ENCODE data around the gene COL27A1.

Gene COL27A1

DNA sequence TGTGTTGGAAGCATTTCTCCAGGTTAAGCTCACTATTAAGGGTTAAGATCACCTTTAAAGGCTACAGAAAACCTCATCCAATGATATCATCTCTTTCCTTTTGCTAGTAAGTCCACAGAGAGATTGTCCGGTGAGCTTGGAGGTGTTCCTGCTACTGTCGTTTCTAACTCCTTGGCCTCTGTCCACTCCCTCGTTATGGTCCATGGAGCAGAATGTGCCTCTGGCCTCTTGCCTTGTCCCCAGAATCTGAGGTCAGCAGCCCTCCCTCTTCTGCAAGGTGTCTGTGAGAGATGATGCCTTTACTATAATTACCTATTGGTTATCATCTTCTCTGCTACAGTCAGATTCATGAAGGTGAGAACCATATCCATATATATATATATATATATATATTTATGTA, 189.4 kb downstream of the COL27A1 start:
- WGBS, 2 donors (ENCODE audit: extremely low coverage in 2 of 2, insufficient read length in 2 of 2, insufficient replicate concordance in 1 of 2), result no CpG with 5 or more reads among the region's 3 CpGs
- no peak for DNase-seq (ENCODE audit: low spot score)
- peaks cover 27 to 84% of the 10 kb centered on the region in 2 donors for H3K36me3 ChIP-seq (replicated peaks in 1 of 2; ENCODE audit: control insufficient read depth in 2 of 2, insufficient read depth in 2 of 2, low read length in 2 of 2)

DNA sequence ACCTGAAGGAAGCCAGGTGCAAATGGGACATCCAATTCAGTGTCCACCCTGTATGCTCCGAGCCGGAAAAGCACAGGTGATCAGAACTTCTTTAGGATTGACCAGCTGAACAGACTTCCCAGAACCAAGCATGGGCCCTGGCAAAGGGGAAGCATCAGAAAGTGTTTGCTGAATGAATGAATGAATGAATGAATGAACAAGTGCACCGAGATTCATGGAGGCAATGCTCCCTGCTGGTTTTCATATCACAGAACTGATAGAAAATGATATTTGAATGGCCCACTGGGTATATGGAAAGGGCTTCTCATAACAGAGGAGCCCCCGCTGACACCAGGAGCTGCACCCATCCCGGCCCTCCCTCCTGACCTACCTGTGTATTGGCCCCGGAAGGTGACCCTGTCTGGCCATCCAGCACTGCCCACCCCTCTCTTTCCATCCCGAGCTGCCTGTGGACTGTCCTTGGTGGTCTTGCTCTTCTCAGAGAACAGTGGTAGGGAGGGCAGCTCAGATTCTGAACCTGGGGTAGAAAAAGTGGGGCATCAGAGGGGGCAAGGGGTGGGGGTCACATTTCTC, 190.2 kb downstream of the COL27A1 start:
- Histone ChIP-seq H3K4me3 (ENCODE audit: low read length in 2 of 2) (no peak overlapping the region), H3K4me1 (ENCODE audit: control insufficient read depth in 2 of 2, insufficient read depth in 1 of 2, low read depth in 1 of 2, low read length in 2 of 2) (peaks cover 9 to 18% of the 10 kb centered on the region in 2 donors), H2AFZ (ENCODE audit: low read length) (no peak overlapping the region), H3K14ac (ENCODE audit: low read length) (no peak overlapping the region), H3K79me1 (ENCODE audit: low read depth, low read length) (no peaks in the 10 kb centered on the region), H3K18ac (ENCODE audit: low read length) (no peak overlapping the region), H2BK120ac (ENCODE audit: low read depth, low read length) (no peak overlapping the region), H2BK5ac (ENCODE audit: low read length) (no peak overlapping the region), H2AK5ac (ENCODE audit: low read depth, low read length) (no peak overlapping the region), H3K4ac (ENCODE audit: low read length) (no peak overlapping the region), H2BK12ac (ENCODE audit: low read length) (no peak overlapping the region), H3K27me3 (ENCODE audit: control insufficient read depth in 3 of 3, insufficient read depth in 3 of 3, low read depth in 1 of 3, low read length in 3 of 3) (no peaks in the 10 kb centered on the region), H4K8ac (ENCODE audit: low read depth, low read length) (no peak overlapping the region), H3K9ac (ENCODE audit: low read depth, low read length, poor library complexity) (no peak overlapping the region), H4K91ac (ENCODE audit: low read depth, low read length, poor library complexity) (no peak overlapping the region), H3K36me3 (replicated peaks in 1 of 2; ENCODE audit: control insufficient read depth in 2 of 2, insufficient read depth in 2 of 2, low read length in 2 of 2) (peaks cover 24 to 85% of the 10 kb centered on the region in 2 donors), H3K27ac (replicated peaks; ENCODE audit: low read length) (no peak overlapping the region), H2BK15ac (ENCODE audit: low read length) (no peak overlapping the region), H3K9me3 (replicated peaks in 1 of 2; ENCODE audit: control insufficient read depth in 2 of 2, insufficient read depth in 1 of 2, low read depth in 1 of 2, low read length in 2 of 2) (no peaks in the 10 kb centered on the region), H3K4me2 (ENCODE audit: insufficient read depth, low read length, poor library complexity, severe bottlenecking) (no peak overlapping the region), H3K23ac (ENCODE audit: low read depth, low read length, poor library complexity) (no peak overlapping the region)
- DNase-seq (ENCODE audit: low spot score), result no peak
- WGBS, 2 donors (ENCODE audit: extremely low coverage in 2 of 2, insufficient read length in 2 of 2, insufficient replicate concordance in 1 of 2), result no CpG with 5 or more reads among the region's 7 CpGs

More for the DNA sequence above, 189.4 kb downstream of the COL27A1 start:
- no peak overlapping the region for H2BK5ac ChIP-seq (ENCODE audit: low read length)
- H3K27me3 ChIP-seq (ENCODE audit: control insufficient read depth in 3 of 3, insufficient read depth in 3 of 3, low read depth in 1 of 3, low read length in 3 of 3), result no peaks in the 10 kb centered on the region
- H2AK5ac ChIP-seq (ENCODE audit: low read depth, low read length), result no peak overlapping the region
- no peak overlapping the region for H3K4ac ChIP-seq (ENCODE audit: low read length)
- H3K14ac ChIP-seq (ENCODE audit: low read length), result no peak overlapping the region
- H2BK12ac ChIP-seq (ENCODE audit: low read length), result no peak overlapping the region
- no peak overlapping the region for H3K18ac ChIP-seq (ENCODE audit: low read length)
- H4K91ac ChIP-seq (ENCODE audit: low read depth, low read length, poor library complexity), result no peak overlapping the region
- H3K4me3 ChIP-seq (ENCODE audit: low read length in 2 of 2), result no peak overlapping the region
- H3K23ac ChIP-seq (ENCODE audit: low read depth, low read length, poor library complexity), result no peak overlapping the region
- no peak overlapping the region for H2BK120ac ChIP-seq (ENCODE audit: low read depth, low read length)
- H4K8ac ChIP-seq (ENCODE audit: low read depth, low read length), result no peak overlapping the region
- H3K4me2 ChIP-seq (ENCODE audit: insufficient read depth, low read length, poor library complexity, severe bottlenecking), result no peak overlapping the region
- no peak overlapping the region for H3K27ac ChIP-seq (replicated peaks; ENCODE audit: low read length)
- peaks cover 9 to 18% of the 10 kb centered on the region in 2 donors for H3K4me1 ChIP-seq (ENCODE audit: control insufficient read depth in 2 of 2, insufficient read depth in 1 of 2, low read depth in 1 of 2, low read length in 2 of 2)
- no peaks in the 10 kb centered on the region for H3K79me1 ChIP-seq (ENCODE audit: low read depth, low read length)
- no peak overlapping the region for H2BK15ac ChIP-seq (ENCODE audit: low read length)
- no peaks in the 10 kb centered on the region for H3K9me3 ChIP-seq (replicated peaks in 1 of 2; ENCODE audit: control insufficient read depth in 2 of 2, insufficient read depth in 1 of 2, low read depth in 1 of 2, low read length in 2 of 2)
- no peak overlapping the region for H3K9ac ChIP-seq (ENCODE audit: low read depth, low read length, poor library complexity)
- no peak overlapping the region for H2AFZ ChIP-seq (ENCODE audit: low read length)

DNA sequence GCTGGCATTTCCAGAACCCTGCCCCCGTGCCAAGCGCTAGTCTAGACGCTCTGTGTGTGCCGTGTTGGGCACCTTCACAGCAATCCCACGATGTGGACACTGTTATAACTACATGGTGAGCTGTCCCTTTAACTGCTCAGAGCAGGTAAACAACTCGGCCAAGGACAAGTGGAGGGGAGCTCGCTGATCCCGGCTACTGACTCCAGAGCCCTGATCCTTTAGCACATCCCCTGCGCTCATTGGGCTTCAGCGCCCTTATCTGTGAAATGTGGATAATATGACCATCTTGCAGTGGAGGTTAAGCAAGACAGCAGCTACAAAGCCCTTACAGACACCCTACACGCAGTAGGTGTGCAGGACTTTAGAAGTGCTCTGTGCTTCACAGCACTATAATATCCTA, 190.8 kb downstream of the COL27A1 start:
- H3K4me3 ChIP-seq (ENCODE audit: low read length in 2 of 2), result no peak overlapping the region
- H3K27ac ChIP-seq (replicated peaks; ENCODE audit: low read length), result no peak overlapping the region
- no peak overlapping the region for H3K23ac ChIP-seq (ENCODE audit: low read depth, low read length, poor library complexity)
- no peak overlapping the region for H3K14ac ChIP-seq (ENCODE audit: low read length)
- no peak overlapping the region for H3K9ac ChIP-seq (ENCODE audit: low read depth, low read length, poor library complexity)
- no peak overlapping the region for H2BK12ac ChIP-seq (ENCODE audit: low read length)
- no CpG with 5 or more reads among the region's 11 CpGs for WGBS, 2 donors (ENCODE audit: extremely low coverage in 2 of 2, insufficient read length in 2 of 2, insufficient replicate concordance in 1 of 2)
- no peak overlapping the region for H3K4me2 ChIP-seq (ENCODE audit: insufficient read depth, low read length, poor library complexity, severe bottlenecking)
- DNase-seq (ENCODE audit: low spot score), result no peak
- H3K36me3 ChIP-seq (replicated peaks in 1 of 2; ENCODE audit: control insufficient read depth in 2 of 2, insufficient read depth in 2 of 2, low read length in 2 of 2), result peaks cover 24 to 84% of the 10 kb centered on the region in 2 donors
- H4K91ac ChIP-seq (ENCODE audit: low read depth, low read length, poor library complexity), result no peak overlapping the region
- H2BK120ac ChIP-seq (ENCODE audit: low read depth, low read length), result no peak overlapping the region
- no peak overlapping the region for H2AFZ ChIP-seq (ENCODE audit: low read length)
- H3K18ac ChIP-seq (ENCODE audit: low read length), result no peak overlapping the region
- H2AK5ac ChIP-seq (ENCODE audit: low read depth, low read length), result no peak overlapping the region
- H3K79me1 ChIP-seq (ENCODE audit: low read depth, low read length), result no peaks in the 10 kb centered on the region
- H2BK15ac ChIP-seq (ENCODE audit: low read length), result no peak overlapping the region
- H3K27me3 ChIP-seq (ENCODE audit: control insufficient read depth in 3 of 3, insufficient read depth in 3 of 3, low read depth in 1 of 3, low read length in 3 of 3), result no peaks in the 10 kb centered on the region
- H3K4ac ChIP-seq (ENCODE audit: low read length), result no peak overlapping the region
- no peak overlapping the region for H4K8ac ChIP-seq (ENCODE audit: low read depth, low read length)
- H2BK5ac ChIP-seq (ENCODE audit: low read length), result no peak overlapping the region
- H3K9me3 ChIP-seq (replicated peaks in 1 of 2; ENCODE audit: control insufficient read depth in 2 of 2, insufficient read depth in 1 of 2, low read depth in 1 of 2, low read length in 2 of 2), result no peaks in the 10 kb centered on the region
- H3K4me1 ChIP-seq (ENCODE audit: control insufficient read depth in 2 of 2, insufficient read depth in 1 of 2, low read depth in 1 of 2, low read length in 2 of 2), result peaks cover 9 to 18% of the 10 kb centered on the region in 2 donors

DNA sequence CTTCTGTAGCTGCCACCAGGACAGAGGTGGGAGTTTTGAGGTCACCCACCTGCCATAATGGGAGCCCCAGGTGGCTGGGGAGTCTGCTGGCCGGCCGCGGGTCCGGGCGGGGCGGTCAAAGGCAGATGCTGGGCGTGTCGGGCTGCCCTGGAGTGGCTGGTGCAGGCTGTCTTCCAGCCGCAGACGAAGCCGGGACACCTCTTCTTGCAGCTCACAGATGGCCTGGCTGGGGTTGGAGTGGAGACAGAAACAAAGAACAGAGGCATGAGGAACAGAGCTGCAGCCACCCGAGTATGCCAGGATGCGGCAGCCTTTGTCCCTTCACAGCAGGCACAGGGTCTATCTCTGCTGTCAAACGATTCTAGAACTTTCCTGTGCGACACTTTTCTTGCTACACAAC, 192.3 kb downstream of the COL27A1 start:
- H3K4me2 ChIP-seq (ENCODE audit: insufficient read depth, low read length, poor library complexity, severe bottlenecking), result no peak overlapping the region
- H3K4me1 ChIP-seq (ENCODE audit: control insufficient read depth in 2 of 2, insufficient read depth in 1 of 2, low read depth in 1 of 2, low read length in 2 of 2), result peaks cover 9 to 18% of the 10 kb centered on the region in 2 donors
- no peak overlapping the region for H3K4ac ChIP-seq (ENCODE audit: low read length)
- H2BK120ac ChIP-seq (ENCODE audit: low read depth, low read length), result no peak overlapping the region
- DNase-seq (ENCODE audit: low spot score), result no peak
- no peak overlapping the region for H2AK5ac ChIP-seq (ENCODE audit: low read depth, low read length)
- no peaks in the 10 kb centered on the region for H3K9me3 ChIP-seq (replicated peaks in 1 of 2; ENCODE audit: control insufficient read depth in 2 of 2, insufficient read depth in 1 of 2, low read depth in 1 of 2, low read length in 2 of 2)
- no peaks in the 10 kb centered on the region for H3K27me3 ChIP-seq (ENCODE audit: control insufficient read depth in 3 of 3, insufficient read depth in 3 of 3, low read depth in 1 of 3, low read length in 3 of 3)
- H4K91ac ChIP-seq (ENCODE audit: low read depth, low read length, poor library complexity), result no peak overlapping the region
- no peak overlapping the region for H3K14ac ChIP-seq (ENCODE audit: low read length)
- no CpG with 5 or more reads among the region's 15 CpGs for WGBS, 2 donors (ENCODE audit: extremely low coverage in 2 of 2, insufficient read length in 2 of 2, insufficient replicate concordance in 1 of 2)
- H2AFZ ChIP-seq (ENCODE audit: low read length), result no peak overlapping the region
- H3K79me1 ChIP-seq (ENCODE audit: low read depth, low read length), result no peaks in the 10 kb centered on the region
- H3K36me3 ChIP-seq (replicated peaks in 1 of 2; ENCODE audit: control insufficient read depth in 2 of 2, insufficient read depth in 2 of 2, low read length in 2 of 2), result peaks cover 21 to 82% of the 10 kb centered on the region in 2 donors
- H3K9ac ChIP-seq (ENCODE audit: low read depth, low read length, poor library complexity), result no peak overlapping the region
- no peak overlapping the region for H4K8ac ChIP-seq (ENCODE audit: low read depth, low read length)
- no peak overlapping the region for H3K4me3 ChIP-seq (ENCODE audit: low read length in 2 of 2)
- peak overlapping the region; percentile 7 for H2BK5ac ChIP-seq (ENCODE audit: low read length)
- no peak overlapping the region for H2BK15ac ChIP-seq (ENCODE audit: low read length)
- no peak overlapping the region for H3K23ac ChIP-seq (ENCODE audit: low read depth, low read length, poor library complexity)
- peak overlapping the region; percentile 22 for H3K18ac ChIP-seq (ENCODE audit: low read length)
- H3K27ac ChIP-seq (replicated peaks; ENCODE audit: low read length), result no peak overlapping the region
- no peak overlapping the region for H2BK12ac ChIP-seq (ENCODE audit: low read length)

All from neuronal stem cell (in vitro differentiated cells).